IMR-90 (cell line): Measurements from ENCODE around the gene ENPP7. TPM values are rescaled to one million over a fixed set of nuclear protein-coding genes. Genes with fewer than 3 reads are reported as not detected.

Experiments used
- ATAC-seq: fragments of 200-7000 bp; cut with Tn5 transposase; 2 replicates; pipeline ENCODE4 v1.9.1; 2020; ENCODE audit warnings: low read depth, mild to moderate bottlenecking, moderate library complexity
- BruUV-seq: library from RNA; stranded (reverse); fragments of 400-500 nt; replicated peaks from 2 replicates; lab custom pipeline; 2021; lab: Mats Ljungman, UMichigan
- CTCF ChIA-PET: fragments of 300-600 bp; formaldehyde crosslinking; extraction: SDS; loops from one replicate; lab custom pipeline; 2021; ENCODE audit warnings: antibody characterized with exemption; lab: Yijun Ruan, JAX
- POLR2A ChIA-PET: fragments of 300-600 bp; sonication (Branson Sonifier 250); formaldehyde crosslinking; loops from one replicate; lab custom pipeline; 2022; ENCODE audit warnings: antibody characterized with exemption; ENCODE audit not compliant: unreplicated experiment; lab: Charles Lee
- DNase-seq: peaks from one replicate; pipeline ENCODE4 v3.0.0; 2013
- H2AFZ ChIP-seq: replicated peaks from 2 replicates; pipeline ENCODE3; 2013; ENCODE audit warnings: low read length, mild to moderate bottlenecking; ENCODE audit not compliant: poor library complexity
- H2AK5ac ChIP-seq: 2 replicates; pipeline ENCODE4 v1.6.1; 2013; ENCODE audit warnings: low read depth, low read length, inconsistent platforms
- H2AK9ac ChIP-seq: replicated peaks from 2 replicates; pipeline ENCODE3; 2013; ENCODE audit warnings: mild to moderate bottlenecking, low read depth, low read length, moderate library complexity; ENCODE audit not compliant: poor library complexity
- H2BK120ac ChIP-seq: 2 replicates; pipeline ENCODE4 v1.6.1; 2013; ENCODE audit warnings: low read depth, low read length, inconsistent platforms
- H2BK15ac ChIP-seq: 3 replicates; pipeline ENCODE4 v1.6.1; 2013; ENCODE audit warnings: low read depth, low read length, inconsistent platforms
- H2BK20ac ChIP-seq: 2 replicates; pipeline ENCODE4 v1.6.1; 2013; ENCODE audit warnings: low read depth, mild to moderate bottlenecking, inconsistent platforms, low read length, moderate library complexity
- H2BK5ac ChIP-seq: 2 replicates; pipeline ENCODE4 v1.6.1; 2013; ENCODE audit warnings: mild to moderate bottlenecking, low read depth, low read length, inconsistent platforms; ENCODE audit not compliant: poor library complexity, severe bottlenecking
- H3K14ac ChIP-seq: replicated peaks from 2 replicates; pipeline ENCODE4 v1.6.1; 2013; ENCODE audit warnings: low read depth, low read length, inconsistent platforms
- H3K18ac ChIP-seq: 2 replicates; pipeline ENCODE4 v1.6.1; 2013; ENCODE audit warnings: low read depth, low read length, control low read depth
- H3K23ac ChIP-seq: 2 replicates; pipeline ENCODE4 v1.6.1; 2013; ENCODE audit warnings: low read depth, low read length, inconsistent platforms
- H3K27ac ChIP-seq: 2 replicates; pipeline ENCODE4 v1.5.1; 2013; ENCODE audit warnings: mild to moderate bottlenecking, control low read depth, low read length; ENCODE audit not compliant: insufficient read depth
- H3K27me3 ChIP-seq: 2 replicates; pipeline ENCODE4 v1.6.1; 2013; ENCODE audit warnings: low read length; ENCODE audit not compliant: control insufficient read depth, insufficient read depth
- H3K36me3 ChIP-seq: 2 replicates; pipeline ENCODE4 v1.6.1; 2013; ENCODE audit warnings: low read length, mixed read lengths; ENCODE audit not compliant: control insufficient read depth, insufficient read depth
- H3K4ac ChIP-seq: 2 replicates; pipeline ENCODE4 v1.6.1; 2013; ENCODE audit warnings: low read depth, low read length, inconsistent platforms
- H3K4me1 ChIP-seq: 2 replicates; pipeline ENCODE4 v1.6.1; 2013; ENCODE audit warnings: low read length, mixed read lengths; ENCODE audit not compliant: control insufficient read depth, insufficient read depth
- H3K4me2 ChIP-seq: 2 replicates; pipeline ENCODE4 v1.6.1; 2013; ENCODE audit warnings: low read depth, mild to moderate bottlenecking, control low read depth, low read length, moderate library complexity
- H3K4me3 ChIP-seq: 2 replicates; pipeline ENCODE4 v1.5.1; 2013; ENCODE audit warnings: low read depth, mild to moderate bottlenecking, control low read depth, low read length, moderate library complexity; ENCODE audit not compliant: insufficient read depth
- H3K56ac ChIP-seq: 2 replicates; pipeline ENCODE4 v1.6.1; 2013; ENCODE audit warnings: low read length, inconsistent platforms; ENCODE audit not compliant: insufficient read depth; ENCODE audit errors: extremely low read depth
- H3K79me1 ChIP-seq, 2 experiments: 2 replicates each; pipeline ENCODE4 v1.6.1; 2013; ENCODE audit warnings: low read length in 2 of 2, inconsistent platforms in 1 of 2, low read depth in 1 of 2
- H3K9ac ChIP-seq: 2 replicates; pipeline ENCODE4 v1.6.1; 2013; ENCODE audit warnings: low read depth, low read length, control low read depth
- H3K9me1 ChIP-seq: 2 replicates; pipeline ENCODE4 v1.6.1; 2013; ENCODE audit warnings: low read length, inconsistent platforms; ENCODE audit not compliant: insufficient read depth
- H3K9me3 ChIP-seq: 2 replicates; pipeline ENCODE4 v1.6.1; 2013; ENCODE audit warnings: low read length; ENCODE audit not compliant: control insufficient read depth, insufficient read depth
- H4K20me1 ChIP-seq: 2 replicates; pipeline ENCODE4 v1.6.1; 2013; ENCODE audit warnings: low read length, inconsistent platforms; ENCODE audit not compliant: insufficient read depth
- H4K5ac ChIP-seq: 2 replicates; pipeline ENCODE4 v1.6.1; 2013; ENCODE audit warnings: mild to moderate bottlenecking, low read depth, low read length, control low read depth
- H4K8ac ChIP-seq, 2 experiments: 2 replicates each; pipeline ENCODE4 v1.6.1; 2013; ENCODE audit warnings: low read depth in 2 of 2, low read length in 2 of 2, control low read depth in 1 of 2, inconsistent platforms in 1 of 2
- H4K91ac ChIP-seq: 2 replicates; pipeline ENCODE4 v1.6.1; 2013; ENCODE audit warnings: low read depth, low read length, inconsistent platforms; ENCODE audit not compliant: insufficient read depth
- BHLHE40 ChIP-seq: fragments of 150-350 bp; IDR thresholded peaks from 2 replicates; pipeline ENCODE4 v1.6.1; 2016; ENCODE audit warnings: mild to moderate bottlenecking, low read depth, low read length
- CEBPB ChIP-seq: IDR thresholded peaks from 2 replicates; pipeline ENCODE4 v1.6.1; 2012; ENCODE audit warnings: low read depth, low read length, improper control_type of control experiment
- ELK1 ChIP-seq: fragments of 150-350 bp; IDR thresholded peaks from 2 replicates; pipeline ENCODE4 v1.6.1; 2016; ENCODE audit warnings: low read depth, mild to moderate bottlenecking, low read length, moderate library complexity, borderline replicate concordance
- FOS ChIP-seq: fragments of 150-350 bp; IDR thresholded peaks from 2 replicates; pipeline ENCODE4 v1.6.1; 2016; ENCODE audit warnings: low read depth, low read length
- MAFK ChIP-seq: IDR thresholded peaks from 2 replicates; pipeline ENCODE4 v1.6.1; 2012; ENCODE audit warnings: low read depth, low read length, improper control_type of control experiment
- MAZ ChIP-seq: IDR thresholded peaks from 2 replicates; pipeline ENCODE4 v1.6.1; 2012; ENCODE audit warnings: low read depth, mild to moderate bottlenecking, low read length, improper control_type of control experiment, moderate library complexity, borderline replicate concordance
- MXI1 ChIP-seq: IDR thresholded peaks from 2 replicates; pipeline ENCODE4 v1.6.1; 2012; ENCODE audit warnings: low read depth, mild to moderate bottlenecking, low read length, moderate library complexity, borderline replicate concordance
- NFE2L2 ChIP-seq: fragments of 150-350 bp; IDR thresholded peaks from 2 replicates; pipeline ENCODE4 v1.6.1; 2016; ENCODE audit warnings: low read depth, mild to moderate bottlenecking, low read length
- POLR2A ChIP-seq: IDR thresholded peaks from 2 replicates; pipeline ENCODE4 v1.6.1; 2012; ENCODE audit warnings: mild to moderate bottlenecking, low read depth, low read length
- RAD21 ChIP-seq: IDR thresholded peaks from 2 replicates; pipeline ENCODE4 v1.6.1; 2012; ENCODE audit warnings: low read length, improper control_type of control experiment
- RCOR1 ChIP-seq: IDR thresholded peaks from 2 replicates; pipeline ENCODE4 v1.6.1; 2012; ENCODE audit warnings: mild to moderate bottlenecking, low read length, improper control_type of control experiment; ENCODE audit not compliant: insufficient replicate concordance
- RFX5 ChIP-seq: IDR thresholded peaks from 2 replicates; pipeline ENCODE4 v1.8.0; 2012; ENCODE audit warnings: low read depth, mild to moderate bottlenecking, low read length, moderate library complexity
- SMC3 ChIP-seq: fragments of 150-350 bp; IDR thresholded peaks from 2 replicates; pipeline ENCODE4 v1.6.1; 2016; ENCODE audit warnings: low read depth, mild to moderate bottlenecking, antibody characterized with exemption, low read length, moderate library complexity
- WGBS, 2 experiments: methylation state at CpG; one replicate each; pipeline versions ENCODE4 v1.1.5 to v1.1.7; 2013; ENCODE audit warnings: missing lambda C conversion rate in 2 of 2; ENCODE audit not compliant: insufficient read length in 1 of 2; ENCODE audit errors: extremely low coverage in 2 of 2; 5-methylcytosine and 5-hydroxymethylcytosine counted together
- dilution Hi-C: fragments of 300-500 bp; cut with HindIII; formaldehyde crosslinking; loops from one replicate; pipeline ENCODE4 v1.14.3; 2018; ENCODE audit warnings: low sequenced_read_pairs; ENCODE audit not compliant: unreplicated experiment
- in situ Hi-C: fragments of 300-500 bp; cut with MboI; formaldehyde crosslinking; loops from 3 replicates; pipeline ENCODE4 v1.14.3; 2019; ENCODE audit warnings: low sequenced_read_pairs, inconsistent platforms, mixed read lengths
- intact Hi-C: fragments of 100-400 bp; cut with micrococcal nuclease; formaldehyde crosslinking; loops from 2 replicates; pipeline ENCODE4 v1.10.0; 2022
- polyA plus RNA-seq, 3 experiments: library from polyadenylated mRNA; depleted of rRNA; stranded (reverse); fragments of >200 nt; gene quantifications; 2 replicates each; pipeline ENCODE4 v1.2.3, GENCODE V29; 2012; ENCODE audit warnings: low replicate concordance in 1 of 3
- total RNA-seq: library from RNA; depleted of rRNA; stranded (reverse); fragments of >200 nt; gene quantifications from 2 replicates; pipeline ENCODE4 v1.2.3, GENCODE V29; 2012
- TF ChIP-seq, protein P1 (sequence below): conservative IDR thresholded peaks from 2 replicates; pipeline ENCODE4 v1.5.1; 2012; ENCODE audit warnings: mild to moderate bottlenecking, low read depth, low read length, improper control_type of control experiment
- TF ChIP-seq, protein P2 (sequence below): fragments of 150-350 bp; IDR thresholded peaks from 2 replicates; pipeline ENCODE4 v1.6.1; 2017; ENCODE audit warnings: mild to moderate bottlenecking, antibody characterized with exemption, low read length, low read depth

Gene ENPP7
- total and polyA plus RNA-seq, 2 of the 4 experiments (the other 2 are of a cell fraction), result not detected

DNA sequence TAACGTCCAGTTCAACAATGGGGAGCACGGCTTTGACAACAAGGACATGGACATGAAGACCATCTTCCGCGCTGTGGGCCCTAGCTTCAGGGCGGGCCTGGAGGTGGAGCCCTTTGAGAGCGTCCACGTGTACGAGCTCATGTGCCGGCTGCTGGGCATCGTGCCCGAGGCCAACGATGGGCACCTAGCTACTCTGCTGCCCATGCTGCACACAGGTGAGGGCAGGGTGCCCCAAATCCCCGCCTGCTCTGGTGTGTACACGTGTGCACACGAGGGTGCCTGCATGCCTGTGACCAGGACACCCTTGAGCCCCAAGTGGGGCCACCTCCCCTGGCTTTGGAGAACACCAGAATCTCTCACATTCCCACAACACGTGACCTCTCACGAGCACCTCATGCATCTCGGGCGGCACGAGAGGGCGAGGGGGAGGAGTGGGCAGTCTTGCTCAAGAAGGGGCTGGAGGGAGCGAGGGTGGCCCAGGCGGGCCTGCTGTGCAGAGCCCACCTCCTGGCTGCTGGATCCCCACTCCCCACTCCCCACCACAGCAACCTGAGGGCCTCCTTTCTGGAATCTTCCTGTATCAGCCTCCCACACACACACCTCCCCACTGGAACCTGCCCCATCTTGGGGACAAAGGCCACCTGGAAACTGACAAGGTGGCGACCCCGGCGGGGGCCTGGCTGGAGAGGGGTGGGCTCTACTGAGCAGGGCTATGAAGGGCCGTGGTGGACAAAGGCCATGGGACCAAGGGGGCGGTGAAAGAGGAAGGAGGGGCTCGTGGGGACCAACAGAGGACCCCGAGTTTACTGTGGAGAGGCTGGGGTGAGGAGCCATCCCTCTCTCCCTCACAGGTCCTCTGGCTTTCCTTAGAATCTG is 6.5 kb downstream of the ENPP7 start:
- CTCF ChIA-PET, result no interaction called here
- no peak for TF ChIP-seq RCOR1
- no peak for TF ChIP-seq RAD21
- no peak for TF ChIP-seq ELK1
- TF ChIP-seq, protein P1, sequence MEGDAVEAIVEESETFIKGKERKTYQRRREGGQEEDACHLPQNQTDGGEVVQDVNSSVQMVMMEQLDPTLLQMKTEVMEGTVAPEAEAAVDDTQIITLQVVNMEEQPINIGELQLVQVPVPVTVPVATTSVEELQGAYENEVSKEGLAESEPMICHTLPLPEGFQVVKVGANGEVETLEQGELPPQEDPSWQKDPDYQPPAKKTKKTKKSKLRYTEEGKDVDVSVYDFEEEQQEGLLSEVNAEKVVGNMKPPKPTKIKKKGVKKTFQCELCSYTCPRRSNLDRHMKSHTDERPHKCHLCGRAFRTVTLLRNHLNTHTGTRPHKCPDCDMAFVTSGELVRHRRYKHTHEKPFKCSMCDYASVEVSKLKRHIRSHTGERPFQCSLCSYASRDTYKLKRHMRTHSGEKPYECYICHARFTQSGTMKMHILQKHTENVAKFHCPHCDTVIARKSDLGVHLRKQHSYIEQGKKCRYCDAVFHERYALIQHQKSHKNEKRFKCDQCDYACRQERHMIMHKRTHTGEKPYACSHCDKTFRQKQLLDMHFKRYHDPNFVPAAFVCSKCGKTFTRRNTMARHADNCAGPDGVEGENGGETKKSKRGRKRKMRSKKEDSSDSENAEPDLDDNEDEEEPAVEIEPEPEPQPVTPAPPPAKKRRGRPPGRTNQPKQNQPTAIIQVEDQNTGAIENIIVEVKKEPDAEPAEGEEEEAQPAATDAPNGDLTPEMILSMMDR, result no peak
- TF ChIP-seq CEBPB, result no peak
- TF ChIP-seq RFX5, result no peak
- TF ChIP-seq, protein P2, sequence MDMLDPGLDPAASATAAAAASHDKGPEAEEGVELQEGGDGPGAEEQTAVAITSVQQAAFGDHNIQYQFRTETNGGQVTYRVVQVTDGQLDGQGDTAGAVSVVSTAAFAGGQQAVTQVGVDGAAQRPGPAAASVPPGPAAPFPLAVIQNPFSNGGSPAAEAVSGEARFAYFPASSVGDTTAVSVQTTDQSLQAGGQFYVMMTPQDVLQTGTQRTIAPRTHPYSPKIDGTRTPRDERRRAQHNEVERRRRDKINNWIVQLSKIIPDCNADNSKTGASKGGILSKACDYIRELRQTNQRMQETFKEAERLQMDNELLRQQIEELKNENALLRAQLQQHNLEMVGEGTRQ, result no peak
- TF ChIP-seq SMC3, result no peak
- no peak for TF ChIP-seq MAZ
- no peak for TF ChIP-seq POLR2A
- TF ChIP-seq BHLHE40, result no peak
- no peak for TF ChIP-seq MAFK
- no peak for TF ChIP-seq FOS
- TF ChIP-seq MXI1, result no peak
- TF ChIP-seq NFE2L2, result no peak

More for the DNA sequence above, 6.5 kb downstream of the ENPP7 start:
- Histone ChIP-seq H2BK120ac (no peak overlapping the region), H3K9ac (no peak overlapping the region), H4K20me1 (no peaks in the 10 kb centered on the region), H3K27ac (no peak overlapping the region), H3K79me1 (no peaks in the 10 kb centered on the region), H2BK15ac (no peak overlapping the region), H3K4me1 (no peaks in the 10 kb centered on the region), H3K4me3 (no peak overlapping the region), H2AFZ (no peak overlapping the region), H2BK20ac (no peak overlapping the region), H3K56ac (no peak overlapping the region), H2AK9ac (no peak overlapping the region), H2AK5ac (no peak overlapping the region), H3K9me1 (no peaks in the 10 kb centered on the region), H3K14ac (no peak overlapping the region), H3K18ac (no peak overlapping the region), H3K36me3 (no peaks in the 10 kb centered on the region), H4K8ac (no peak overlapping the region), H3K27me3 (peaks cover 52% of the 10 kb centered on the region), H4K91ac (no peak overlapping the region), H2BK5ac (no peak overlapping the region), H3K4me2 (no peak overlapping the region), H3K9me3 (no peaks in the 10 kb centered on the region), H3K23ac (no peak overlapping the region), H3K4ac (no peak overlapping the region), H4K5ac (no peak overlapping the region)
- DNase-seq (no peak), ATAC-seq (no peak)
- in situ Hi-C loops (no loop called here), intact Hi-C loops (no loop called here), dilution Hi-C loops (no loop called here)
- POLR2A ChIA-PET, result no interaction called here
- no TSS peak for BruUV-seq
- WGBS, 2 experiments, result 97% methylated on average over 6 of the region's 30 CpGs; no CpG with 5 or more reads in 1 of the 2 experiments
